ENCODE results near the gene DEAF1.

GRCh38 chr11:721741-722345, 26.8 kb upstream of the DEAF1 start:
- no peak for TF ChIP-seq POLR2A (IDR thresholded peaks at IDR 0.05)
- no peak for TF ChIP-seq POLR2AphosphoS5 (IDR thresholded peaks at IDR 0.05)
- no peak for TF ChIP-seq CTCF (IDR thresholded peaks at IDR 0.05)
- TF ChIP-seq EP300 (IDR thresholded peaks at IDR 0.05): no peak

All from suprapubic skin (tissue), 4 donors.